GM15510 (cell line): Measurements from ENCODE around the gene ZC3H15.
A peak's percentile ranks its signal among the peaks of the same experiment; 100 is the strongest.

ENCODE experiments used
- POLR2A ChIP-seq: IDR thresholded peaks from 3 replicates; pipeline ENCODE4 v1.6.1; 2011; ENCODE audit warnings: borderline replicate concordance; ENCODE audit not compliant: insufficient read length; ENCODE audit errors: extremely low read depth

The ZC3H15 gene

GRCh38 chr2:186485871-186486650 is at the start of gene ZC3H15:
TSS of gene ZC3H15 (plus strand) at chr2:186486260. CDS start at chr2:186486383, 123 bp downstream.
- TF ChIP-seq POLR2A, result peak; percentile 86

- no peak for TF ChIP-seq POLR2A
Observed at GRCh38 chr2:186437719-186438118, 48.3 kb upstream of the ZC3H15 start.

- no peak for TF ChIP-seq POLR2A
Observed at GRCh38 chr2:186440506-186440905, 45.6 kb upstream of the ZC3H15 start.

GRCh38 chr2:186442885-186443284 is 43.2 kb upstream of the ZC3H15 start:
- TF ChIP-seq POLR2A, result no peak

- no peak for TF ChIP-seq POLR2A
Observed at GRCh38 chr2:186443851-186444250, 42.2 kb upstream of the ZC3H15 start.

GRCh38 chr2:186445506-186445905 is 40.6 kb upstream of the ZC3H15 start:
- no peak for TF ChIP-seq POLR2A

- no peak for TF ChIP-seq POLR2A
Observed at GRCh38 chr2:186455613-186456012, 30.4 kb upstream of the ZC3H15 start.

GRCh38 chr2:186456941-186457340 is 29.1 kb upstream of the ZC3H15 start:
- TF ChIP-seq POLR2A, result no peak

GRCh38 chr2:186457908-186458307 is 28.2 kb upstream of the ZC3H15 start:
- no peak for TF ChIP-seq POLR2A

GRCh38 chr2:186459009-186459408 is 27.1 kb upstream of the ZC3H15 start:
- no peak for TF ChIP-seq POLR2A

GRCh38 chr2:186460465-186460864 is 25.6 kb upstream of the ZC3H15 start:
- no peak for TF ChIP-seq POLR2A

- no peak for TF ChIP-seq POLR2A
Observed at GRCh38 chr2:186466743-186467142, 19.3 kb upstream of the ZC3H15 start.

- no peak for TF ChIP-seq POLR2A
Observed at GRCh38 chr2:186467421-186467820, 18.6 kb upstream of the ZC3H15 start.

GRCh38 chr2:186477790-186478189 is 8.3 kb upstream of the ZC3H15 start:
- no peak for TF ChIP-seq POLR2A

- TF ChIP-seq POLR2A, result no peak
Observed at GRCh38 chr2:186480991-186481390, 5.1 kb upstream of the ZC3H15 start.

GRCh38 chr2:186484062-186484735 is 1.9 kb upstream of the ZC3H15 start:
- no peak for TF ChIP-seq POLR2A

- no peak for TF ChIP-seq POLR2A
Observed at GRCh38 chr2:186485576-186485870, 537 bp upstream of the ZC3H15 start.
